Suprapubic skin (tissue), 4 donors: ENCODE measurements around the gene GABRB3. TPM values are rescaled to one million over a fixed set of nuclear protein-coding genes. Genes with fewer than 3 reads are reported as not detected.

Experiments used
- DNase-seq, 2 donors: peaks; one replicate each; pipeline ENCODE4 v3.0.0-alpha.2; 2019; ENCODE audit warnings: low spot score in 2 of 2
- H3K27ac ChIP-seq: fragments of 200-600 bp; sonication (generic); one replicate; pipeline ENCODE4 v1.5.1; 2019
- H3K27me3 ChIP-seq: fragments of 200-600 bp; sonication (generic); one replicate; pipeline ENCODE4 v1.5.1; 2019
- H3K36me3 ChIP-seq: fragments of 200-600 bp; sonication (generic); one replicate; pipeline ENCODE4 v1.5.1; 2019
- H3K4me1 ChIP-seq: fragments of 200-600 bp; sonication (generic); one replicate; pipeline ENCODE4 v1.5.1; 2019
- H3K4me3 ChIP-seq: fragments of 200-600 bp; sonication (generic); one replicate; pipeline ENCODE4 v1.5.1; 2019; ENCODE audit warnings: mild to moderate bottlenecking
- H3K9me3 ChIP-seq: fragments of 200-600 bp; sonication (generic); one replicate; pipeline ENCODE4 v1.5.1; 2019
- EP300 ChIP-seq: sonication (generic); formaldehyde crosslinking; IDR thresholded peaks from one replicate; pipeline ENCODE4 v1.6.1; 2017; ENCODE audit warnings: antibody characterized with exemption
- POLR2A ChIP-seq, 2 donors: fragments of 450-650 bp; IDR thresholded peaks; one replicate each; pipeline ENCODE4 v1.6.1; 2017; ENCODE audit warnings: antibody characterized with exemption in 2 of 2, mild to moderate bottlenecking in 2 of 2, moderate library complexity in 2 of 2
- POLR2AphosphoS5 ChIP-seq, 3 donors: sonication (generic); formaldehyde crosslinking; IDR thresholded peaks; one replicate each; pipeline ENCODE4 v1.6.1; 2017; ENCODE audit warnings: antibody characterized with exemption in 3 of 3
- WGBS: methylation state at CpG from one replicate; pipeline ENCODE4 v1.1.5; 2018; 5-methylcytosine and 5-hydroxymethylcytosine counted together
- total RNA-seq, 4 donors: library from RNA; depleted of rRNA; stranded (reverse); fragments of >200 nt; gene quantifications; one replicate each; pipeline ENCODE4 v1.1.0, GENCODE V29; 2016
- TF ChIP-seq, protein P1 (sequence below), 2 donors: fragments of 200-600 bp in 1 of 2; fragments of 450-650 bp in 1 of 2; sonication (generic) in 1 of 2; IDR thresholded peaks; one replicate each; pipeline ENCODE4 v1.5.1; 2016 to 2019; ENCODE audit warnings: antibody characterized with exemption in 2 of 2, mild to moderate bottlenecking in 1 of 2, moderate library complexity in 1 of 2

GABRB3 gene
- total RNA-seq, 4 donors from 2014 or later = 0.48 to 4.8 (median 2.2) TPM

DNA sequence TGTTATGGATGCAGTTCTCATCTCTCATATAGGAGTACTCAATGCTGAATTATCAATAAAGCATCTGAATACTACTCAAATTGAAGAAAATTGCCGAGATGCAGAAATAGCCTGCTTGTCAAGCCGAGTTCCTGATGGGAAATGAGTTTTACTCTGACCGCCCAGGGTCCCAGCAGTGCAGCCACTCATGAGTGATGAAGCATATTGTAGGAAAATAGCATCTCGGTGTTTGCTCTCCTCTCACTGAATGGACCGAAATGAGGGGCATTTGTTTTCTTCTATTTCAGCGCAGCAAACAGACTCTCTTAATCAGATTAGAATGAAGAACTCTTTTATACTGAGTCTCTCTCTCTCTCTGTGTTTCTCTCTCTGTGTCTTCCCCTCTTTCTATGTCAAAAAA, 190.0 kb downstream of the GABRB3 start:
- H3K9me3 ChIP-seq = peaks cover 3% of the 10 kb centered on the region
- no peaks in the 10 kb centered on the region for H3K36me3 ChIP-seq
- H3K4me3 ChIP-seq = no peak overlapping the region
- DNase-seq = no peak
- no peaks in the 10 kb centered on the region for H3K27me3 ChIP-seq
- no peak overlapping the region for H3K27ac ChIP-seq
- TF ChIP-seq POLR2AphosphoS5 (IDR thresholded peaks at IDR 0.05) = no peak
- TF ChIP-seq, protein P1, sequence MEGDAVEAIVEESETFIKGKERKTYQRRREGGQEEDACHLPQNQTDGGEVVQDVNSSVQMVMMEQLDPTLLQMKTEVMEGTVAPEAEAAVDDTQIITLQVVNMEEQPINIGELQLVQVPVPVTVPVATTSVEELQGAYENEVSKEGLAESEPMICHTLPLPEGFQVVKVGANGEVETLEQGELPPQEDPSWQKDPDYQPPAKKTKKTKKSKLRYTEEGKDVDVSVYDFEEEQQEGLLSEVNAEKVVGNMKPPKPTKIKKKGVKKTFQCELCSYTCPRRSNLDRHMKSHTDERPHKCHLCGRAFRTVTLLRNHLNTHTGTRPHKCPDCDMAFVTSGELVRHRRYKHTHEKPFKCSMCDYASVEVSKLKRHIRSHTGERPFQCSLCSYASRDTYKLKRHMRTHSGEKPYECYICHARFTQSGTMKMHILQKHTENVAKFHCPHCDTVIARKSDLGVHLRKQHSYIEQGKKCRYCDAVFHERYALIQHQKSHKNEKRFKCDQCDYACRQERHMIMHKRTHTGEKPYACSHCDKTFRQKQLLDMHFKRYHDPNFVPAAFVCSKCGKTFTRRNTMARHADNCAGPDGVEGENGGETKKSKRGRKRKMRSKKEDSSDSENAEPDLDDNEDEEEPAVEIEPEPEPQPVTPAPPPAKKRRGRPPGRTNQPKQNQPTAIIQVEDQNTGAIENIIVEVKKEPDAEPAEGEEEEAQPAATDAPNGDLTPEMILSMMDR (IDR thresholded peaks at IDR 0.05) = no peak
- no peak for TF ChIP-seq EP300
- TF ChIP-seq POLR2A (IDR thresholded peaks at IDR 0.05) = no peak
- no peaks in the 10 kb centered on the region for H3K4me1 ChIP-seq
- WGBS = 94% methylated on average over 6 of the region's 6 CpGs

DNA sequence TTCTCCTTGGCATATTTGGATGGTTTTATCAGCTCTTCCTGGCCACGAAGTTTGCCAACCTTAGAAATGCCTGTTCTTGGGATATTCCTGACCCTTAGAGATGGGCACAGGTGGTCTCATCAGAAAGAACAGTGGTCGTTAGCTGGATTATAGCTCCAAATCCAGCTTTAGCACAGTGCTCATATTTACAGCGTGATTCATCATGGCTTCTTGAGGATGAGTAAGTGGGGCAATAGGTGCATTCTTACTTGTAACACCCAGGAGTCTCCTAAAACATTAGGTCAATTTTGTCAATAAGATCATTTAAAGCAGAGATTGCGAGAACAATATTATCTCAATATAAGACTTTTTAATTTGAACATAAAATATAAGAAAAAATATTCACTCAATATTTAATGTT, 191.9 kb downstream of the GABRB3 start:
- WGBS = 65% methylated on average over 4 of the region's 4 CpGs
- H3K4me1 ChIP-seq = no peaks in the 10 kb centered on the region

DNA sequence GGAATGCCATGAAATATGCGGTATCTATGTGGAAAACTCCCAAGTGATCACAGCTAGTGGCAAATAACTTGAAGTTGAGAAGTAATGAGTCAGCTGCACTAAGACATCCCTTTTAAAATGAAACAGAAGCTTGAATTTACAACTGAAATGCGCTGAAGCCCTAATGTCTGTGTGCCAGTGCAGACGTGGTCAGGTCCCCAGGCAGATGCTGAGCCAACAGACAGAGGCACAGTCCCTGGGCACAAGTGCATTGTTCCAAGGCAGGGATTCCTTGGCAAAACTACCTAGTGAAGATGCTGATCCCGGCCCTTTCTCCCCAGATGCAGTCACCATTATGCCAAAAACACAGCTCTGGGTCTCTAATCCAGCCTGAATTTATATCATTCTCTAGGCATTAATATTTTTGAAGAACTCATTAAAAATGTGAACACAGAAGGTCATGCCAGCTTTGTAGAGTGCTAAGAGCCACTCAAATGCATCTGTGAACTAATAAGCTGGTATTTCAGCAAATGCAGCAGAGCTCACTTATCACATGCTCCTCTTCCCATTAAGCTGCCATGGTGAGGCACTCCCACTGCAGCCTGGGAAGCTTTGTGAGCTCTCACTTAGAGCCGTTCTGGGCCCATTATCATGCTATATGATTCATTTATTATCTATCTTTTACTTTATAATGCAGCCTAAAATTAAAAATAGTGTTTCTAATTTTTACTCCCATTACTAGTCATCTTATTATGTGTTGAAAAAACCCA, 200.1 kb downstream of the GABRB3 start:
- 80% methylated on average over 5 of the region's 5 CpGs for WGBS
- Histone ChIP-seq H3K4me3 (no peak overlapping the region), H3K36me3 (no peaks in the 10 kb centered on the region), H3K4me1 (no peaks in the 10 kb centered on the region), H3K27me3 (no peaks in the 10 kb centered on the region), H3K27ac (no peak overlapping the region), H3K9me3 (peaks cover 8% of the 10 kb centered on the region)
- TF ChIP-seq POLR2AphosphoS5 (IDR thresholded peaks at IDR 0.05) (no peak), EP300 (no peak), POLR2A (IDR thresholded peaks at IDR 0.05) (no peak)
- TF ChIP-seq, protein P1 (IDR thresholded peaks at IDR 0.05) = no peak
- DNase-seq = no peak

More for the DNA sequence above, 191.9 kb downstream of the GABRB3 start:
- Histone ChIP-seq H3K36me3 (no peaks in the 10 kb centered on the region), H3K27me3 (no peaks in the 10 kb centered on the region), H3K4me3 (no peak overlapping the region), H3K9me3 (peaks cover 3% of the 10 kb centered on the region), H3K27ac (no peak overlapping the region)
- DNase-seq = no peak
- TF ChIP-seq EP300 (no peak), POLR2AphosphoS5 (IDR thresholded peaks at IDR 0.05) (no peak), POLR2A (IDR thresholded peaks at IDR 0.05) (no peak)
- TF ChIP-seq, protein P1 (IDR thresholded peaks at IDR 0.05) = no peak

DNA sequence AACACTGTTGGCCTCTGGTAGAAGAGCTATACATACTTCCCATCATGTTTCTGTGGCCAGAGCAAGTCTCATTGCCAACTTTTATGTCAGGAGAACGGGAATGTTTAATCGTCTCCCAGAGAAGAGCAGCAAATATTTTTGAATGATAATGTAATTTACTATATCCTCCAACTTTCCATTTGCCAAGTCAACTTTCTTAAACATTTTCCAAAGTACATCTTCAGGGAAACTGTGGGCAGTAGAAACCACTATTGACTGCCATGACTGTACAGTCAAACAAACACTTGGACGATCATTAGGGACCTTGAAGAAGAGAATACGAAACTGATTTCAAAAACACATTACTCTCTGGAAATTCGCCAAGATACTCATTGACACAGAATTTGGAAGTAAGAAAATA, 201.5 kb downstream of the GABRB3 start:
- DNase-seq = no peak
- H3K4me1 ChIP-seq = no peaks in the 10 kb centered on the region
- H3K9me3 ChIP-seq = peaks cover 8% of the 10 kb centered on the region
- TF ChIP-seq POLR2AphosphoS5 (IDR thresholded peaks at IDR 0.05) (no peak), POLR2A (IDR thresholded peaks at IDR 0.05) (no peak), EP300 (no peak)
- TF ChIP-seq, protein P1 (IDR thresholded peaks at IDR 0.05) = no peak
- no peaks in the 10 kb centered on the region for H3K27me3 ChIP-seq
- H3K36me3 ChIP-seq = no peaks in the 10 kb centered on the region
- H3K27ac ChIP-seq = no peak overlapping the region
- 87% methylated on average over 5 of the region's 5 CpGs for WGBS
- no peak overlapping the region for H3K4me3 ChIP-seq

DNA sequence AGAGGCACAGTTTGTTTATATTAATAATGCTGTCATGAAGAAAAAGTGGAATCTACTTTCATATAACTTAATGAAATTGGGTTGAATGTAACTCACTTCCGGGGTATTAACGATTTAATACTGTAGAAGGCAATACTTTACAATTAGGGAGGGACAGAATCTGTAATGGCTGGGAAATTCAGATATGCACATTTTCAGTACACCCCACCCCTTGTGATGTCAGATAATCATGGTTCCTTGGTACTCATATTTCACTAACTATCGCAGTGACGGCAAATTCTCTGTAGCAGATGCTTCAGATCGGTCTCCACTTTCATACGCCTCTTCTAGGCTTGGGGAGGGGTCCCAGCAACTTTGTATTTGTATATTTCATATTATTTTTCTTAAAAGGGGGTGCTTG, 207.3 kb downstream of the GABRB3 start:
- Histone ChIP-seq H3K36me3 (no peaks in the 10 kb centered on the region), H3K27ac (no peak overlapping the region), H3K9me3 (no peaks in the 10 kb centered on the region), H3K4me1 (no peaks in the 10 kb centered on the region), H3K27me3 (no peaks in the 10 kb centered on the region), H3K4me3 (no peak overlapping the region)
- no peak for DNase-seq
- WGBS = 82% methylated on average over 6 of the region's 6 CpGs
- TF ChIP-seq POLR2A (IDR thresholded peaks at IDR 0.05) (no peak), EP300 (no peak), POLR2AphosphoS5 (IDR thresholded peaks at IDR 0.05) (no peak)
- TF ChIP-seq, protein P1 (IDR thresholded peaks at IDR 0.05) = no peak
